Measurements from ENCODE around the gene MX2. TPM values are rescaled to one million over a fixed set of nuclear protein-coding genes. Genes with fewer than 3 reads are reported as not detected.

Gene MX2
- total RNA-seq, 1 experiment from 2014 or later: 0.15 TPM

- Histone ChIP-seq H3K9me2 (replicated peaks; ENCODE audit: low read length) (no peaks in the 10 kb centered on the region), H3K79me2 (ENCODE audit: low read length) (no peaks in the 10 kb centered on the region), H3K4me1 (ENCODE audit: insufficient read depth, low read length) (no peaks in the 10 kb centered on the region), H4K20me1 (ENCODE audit: low read length) (no peaks in the 10 kb centered on the region), H3F3A (ENCODE audit: low read length, unreplicated experiment) (no peaks in the 10 kb centered on the region), H3K27me3 (ENCODE audit: low read length) (no peaks in the 10 kb centered on the region), H3K4me3 (ENCODE audit: low read length) (no peak overlapping the region), H3K9me3 (ENCODE audit: low read length) (no peaks in the 10 kb centered on the region), H3K36me3 (ENCODE audit: low read depth, low read length) (no peaks in the 10 kb centered on the region; the same call in 1 of the 2 replicates), H3K4me2 (ENCODE audit: low read length) (no peak overlapping the region), H2AFZ (ENCODE audit: low read length) (no peak overlapping the region), H3K9ac (ENCODE audit: low read length) (no peak overlapping the region), H3K27ac (ENCODE audit: low read length) (no peak overlapping the region)
- intact Hi-C loops (cut with micrococcal nuclease): no loop called here
- TF ChIP-seq CTCF (conservative IDR thresholded peaks at IDR 0.05; ENCODE audit: low read depth, low read length) (no peak), EZH2phosphoT487 (IDR thresholded peaks at IDR 0.05; ENCODE audit: borderline replicate concordance, low read length) (no peak), EZH2 (IDR thresholded peaks at IDR 0.05; ENCODE audit: low read length, unreplicated experiment) (no peak)
- BruUV-seq (replicated peaks): no TSS peak
- ChIA-PET CTCF (no interaction called here), POLR2A (ENCODE audit: unreplicated experiment) (no interaction called here)
- no peak for ATAC-seq
- DNase-seq: no peak
Observed at GRCh38 chr21:41438425-41439113, 76.7 kb downstream of the MX2 start.

- Histone ChIP-seq H3K4me3 (ENCODE audit: low read length) (no peak overlapping the region), H3K4me2 (ENCODE audit: low read length) (no peak overlapping the region), H3K4me1 (ENCODE audit: insufficient read depth, low read length) (no peaks in the 10 kb centered on the region), H3K79me2 (ENCODE audit: low read length) (no peaks in the 10 kb centered on the region), H3K9me3 (ENCODE audit: low read length) (no peaks in the 10 kb centered on the region), H3K9me2 (replicated peaks; ENCODE audit: low read length) (no peaks in the 10 kb centered on the region), H3K27me3 (ENCODE audit: low read length) (no peaks in the 10 kb centered on the region), H3K9ac (ENCODE audit: low read length) (no peak overlapping the region), H4K20me1 (ENCODE audit: low read length) (no peaks in the 10 kb centered on the region), H3F3A (ENCODE audit: low read length, unreplicated experiment) (no peaks in the 10 kb centered on the region), H3K27ac (ENCODE audit: low read length) (no peak overlapping the region), H2AFZ (ENCODE audit: low read length) (no peak overlapping the region), H3K36me3 (ENCODE audit: low read depth, low read length) (no peaks in the 10 kb centered on the region; the same call in 1 of the 2 replicates)
- ATAC-seq (no peak), DNase-seq (no peak)
- intact Hi-C loops (cut with micrococcal nuclease): no loop called here
- ChIA-PET CTCF (no interaction called here), POLR2A (ENCODE audit: unreplicated experiment) (no interaction called here)
- no peak for TF ChIP-seq EZH2phosphoT487 (IDR thresholded peaks at IDR 0.05; ENCODE audit: borderline replicate concordance, low read length)
- no peak for TF ChIP-seq EZH2 (IDR thresholded peaks at IDR 0.05; ENCODE audit: low read length, unreplicated experiment)
- TF ChIP-seq CTCF (conservative IDR thresholded peaks at IDR 0.05; ENCODE audit: low read depth, low read length): no peak
- BruUV-seq (replicated peaks): no TSS peak
Observed at GRCh38 chr21:41439248-41439647, 77.4 kb downstream of the MX2 start.

- Histone ChIP-seq H3K9me2 (replicated peaks; ENCODE audit: low read length) (no peaks in the 10 kb centered on the region), H3K9me3 (ENCODE audit: low read length) (no peaks in the 10 kb centered on the region), H3K4me3 (ENCODE audit: low read length) (no peak overlapping the region), H3K4me1 (ENCODE audit: insufficient read depth, low read length) (no peaks in the 10 kb centered on the region), H3F3A (ENCODE audit: low read length, unreplicated experiment) (no peaks in the 10 kb centered on the region), H3K27ac (ENCODE audit: low read length) (no peak overlapping the region), H2AFZ (ENCODE audit: low read length) (no peak overlapping the region), H3K27me3 (ENCODE audit: low read length) (no peaks in the 10 kb centered on the region), H3K36me3 (ENCODE audit: low read depth, low read length) (no peaks in the 10 kb centered on the region), H4K20me1 (ENCODE audit: low read length) (no peaks in the 10 kb centered on the region), H3K79me2 (ENCODE audit: low read length) (no peaks in the 10 kb centered on the region), H3K9ac (ENCODE audit: low read length) (no peak overlapping the region), H3K4me2 (ENCODE audit: low read length) (no peak overlapping the region)
- ATAC-seq (no peak), DNase-seq (no peak)
- TF ChIP-seq CTCF (conservative IDR thresholded peaks at IDR 0.05; ENCODE audit: low read depth, low read length) (no peak), EZH2 (IDR thresholded peaks at IDR 0.05; ENCODE audit: low read length, unreplicated experiment) (no peak), EZH2phosphoT487 (IDR thresholded peaks at IDR 0.05; ENCODE audit: borderline replicate concordance, low read length) (no peak)
- CTCF ChIA-PET: no interaction called here
- POLR2A ChIA-PET (ENCODE audit: unreplicated experiment): no interaction called here
- no TSS peak for BruUV-seq (replicated peaks)
- intact Hi-C loops (cut with micrococcal nuclease): no loop called here
Observed at GRCh38 chr21:41441546-41441945, 79.7 kb downstream of the MX2 start.
